HG03045 (cell line): ENCODE data around the gene SERTAD4.
"Not testable (repeated sequence)": the region's sequence is repeated elsewhere in the genome, so short reads cannot be mapped to it uniquely, and the experiment has no call there.

Source experiments
- ATAC-seq: cut with Tn5 transposase; IDR thresholded peaks from one replicate; pipeline ENCODE4 v1.9.1; 2021; ENCODE audit warnings: mild to moderate bottlenecking, moderate library complexity; ENCODE audit not compliant: unreplicated experiment

The SERTAD4 gene

DNA sequence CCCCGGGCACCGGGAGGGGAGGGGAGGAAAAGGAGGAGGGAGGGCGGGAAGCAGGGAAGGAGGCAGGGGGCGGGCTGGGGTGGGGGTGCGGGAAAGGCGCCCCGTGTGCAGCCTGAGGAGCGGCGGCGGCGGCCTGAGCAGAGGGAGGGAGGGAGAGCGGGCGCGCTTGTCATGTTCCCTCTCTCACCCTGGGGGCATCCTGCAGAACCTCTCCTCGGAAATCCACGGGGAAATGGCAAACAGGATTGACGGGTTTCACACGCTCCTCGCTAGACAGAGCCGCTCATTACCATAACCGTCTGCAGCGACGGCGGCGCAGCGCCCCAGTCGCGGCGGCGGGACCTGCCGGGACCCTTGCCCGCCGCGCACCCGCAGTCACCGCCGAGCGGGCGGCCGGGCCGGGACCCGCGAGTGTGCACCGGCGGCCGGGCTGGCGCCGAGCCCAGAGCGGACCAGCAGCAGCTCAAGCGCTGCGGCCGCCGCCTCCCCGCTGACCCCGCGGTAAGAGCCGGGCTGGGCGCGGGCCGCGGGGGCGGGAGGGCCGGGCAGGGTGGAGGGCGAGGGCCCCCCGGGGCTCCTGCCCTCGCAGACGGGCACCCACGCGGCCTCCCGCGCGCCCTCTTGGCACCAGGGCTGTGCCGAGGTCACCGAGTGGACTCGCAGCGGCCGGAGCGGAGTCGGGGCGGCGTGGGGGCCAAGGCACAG is at the start of gene SERTAD4:
TSS of gene SERTAD4 (plus strand) at position 286 of the 705 bp plus-strand sequence. CDS start 5,165 bp downstream, outside the sequence.
- ATAC-seq: no peak

DNA sequence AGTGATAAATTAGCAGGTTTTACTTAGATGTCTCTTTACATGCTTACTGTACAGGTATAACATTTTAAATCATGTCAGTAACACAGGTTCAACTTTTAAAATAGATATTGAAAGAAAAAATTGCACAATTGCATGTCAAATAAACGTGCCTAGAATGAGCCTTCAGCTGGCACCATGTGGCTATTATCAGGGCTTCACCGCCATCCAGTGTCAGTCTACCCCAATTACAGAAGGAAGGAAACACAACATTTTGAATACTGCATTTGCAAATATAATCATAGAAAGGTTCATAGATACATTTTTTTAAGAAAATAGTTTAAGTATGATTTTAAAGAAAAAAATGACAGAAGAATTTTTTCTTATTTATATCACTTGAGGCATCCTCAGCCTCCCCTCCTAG is 47.5 kb upstream of the SERTAD4 start:
- no peak for ATAC-seq

DNA sequence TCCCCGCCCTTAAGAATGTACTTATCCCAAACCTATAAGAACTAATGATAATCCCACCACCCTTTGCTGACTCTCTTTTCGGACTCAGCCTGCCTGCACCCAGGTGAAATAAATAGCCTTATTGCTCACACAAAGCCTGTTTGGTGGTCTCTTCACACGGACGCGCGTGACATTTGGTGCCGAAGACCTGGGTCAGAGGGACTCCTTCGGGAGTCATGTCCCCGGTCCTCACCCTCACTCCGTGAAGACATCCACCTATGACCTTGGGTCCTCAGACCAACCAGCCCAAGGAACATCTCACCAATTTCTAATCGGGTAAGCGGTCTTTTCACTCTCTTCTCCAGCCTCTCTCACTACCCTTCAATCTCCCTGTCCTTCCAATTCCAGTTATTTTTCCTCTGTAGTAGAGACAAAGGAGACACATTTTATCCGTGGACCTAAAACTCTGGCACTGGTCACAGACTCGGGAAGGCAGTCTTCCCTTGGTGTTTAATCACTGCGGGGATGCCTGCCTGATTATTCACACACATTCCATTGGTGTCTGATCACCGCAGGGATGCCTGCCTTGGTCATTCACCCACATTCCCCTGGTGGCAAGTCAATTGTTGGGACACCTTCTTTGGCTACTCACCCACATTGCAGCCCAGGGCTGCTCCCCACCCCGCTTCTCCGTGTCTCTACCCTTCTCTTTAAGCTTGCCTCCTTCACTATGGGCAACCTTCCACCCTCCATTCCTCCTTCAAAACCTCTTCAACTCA is 44.6 kb upstream of the SERTAD4 start:
- not testable (repeated sequence) for ATAC-seq

DNA sequence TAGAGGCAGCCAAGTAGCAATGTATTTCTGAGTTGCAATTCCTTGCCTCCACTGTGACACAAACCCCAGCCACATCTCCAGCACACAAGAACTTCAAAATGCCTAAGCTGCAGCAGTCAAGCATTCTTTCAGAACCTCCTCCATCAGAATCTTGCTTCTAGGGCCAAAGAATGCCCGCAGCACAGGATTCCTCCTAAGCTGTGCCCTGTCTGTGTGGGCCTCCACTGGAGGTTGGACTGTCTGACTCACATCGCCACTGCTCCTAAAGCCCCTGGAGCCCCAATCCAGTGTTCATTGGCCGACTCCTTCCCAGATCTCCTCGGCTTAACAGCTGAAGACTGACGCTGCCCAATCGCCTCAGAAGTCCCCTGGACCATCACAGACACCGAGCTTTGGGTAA is 43.2 kb upstream of the SERTAD4 start:
- ATAC-seq: no peak

DNA sequence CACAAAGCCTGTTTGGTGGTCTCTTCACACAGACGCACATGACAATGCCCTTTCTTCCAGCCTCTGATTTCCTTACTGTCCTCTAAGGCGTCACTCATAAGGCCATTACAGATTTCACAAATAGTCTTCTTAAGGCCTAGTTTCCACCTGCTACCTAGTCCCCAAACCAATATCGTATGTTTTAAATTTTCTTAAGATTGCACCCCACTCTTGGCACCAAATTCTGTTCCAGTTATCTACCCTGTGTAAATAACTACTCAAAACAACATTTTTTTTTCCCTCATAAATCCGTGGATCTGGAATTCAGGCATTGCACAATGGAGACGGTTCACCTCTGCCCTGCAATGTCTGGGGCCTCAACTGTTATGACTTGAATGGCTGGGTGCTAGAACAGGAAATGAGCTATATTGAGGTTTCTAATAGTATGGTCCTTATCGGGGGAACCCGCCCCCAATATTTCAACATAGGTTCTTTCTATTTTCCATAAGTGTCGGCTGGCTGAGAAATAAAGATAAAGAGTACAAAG is 36.9 kb upstream of the SERTAD4 start:
- no peak for ATAC-seq

DNA sequence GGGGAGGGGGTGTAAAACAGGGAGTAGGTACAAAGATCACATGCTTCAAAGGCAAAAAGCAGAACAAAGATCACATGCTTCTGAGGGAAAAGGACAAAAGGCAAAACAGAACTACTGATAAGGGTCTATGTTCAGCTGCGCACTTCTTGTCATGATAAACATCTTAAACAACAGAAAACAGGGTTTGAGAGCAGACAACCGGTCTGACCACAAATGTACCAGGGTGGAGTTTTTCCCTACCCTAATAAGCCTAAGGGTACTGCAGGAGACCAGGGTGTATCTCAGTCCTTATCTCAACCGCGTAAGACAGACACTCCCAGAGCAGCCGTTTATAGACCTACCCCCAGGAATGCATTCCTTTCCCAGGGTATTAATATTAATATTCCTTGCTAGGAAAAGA is 36.3 kb upstream of the SERTAD4 start:
- ATAC-seq: not testable (repeated sequence)

DNA sequence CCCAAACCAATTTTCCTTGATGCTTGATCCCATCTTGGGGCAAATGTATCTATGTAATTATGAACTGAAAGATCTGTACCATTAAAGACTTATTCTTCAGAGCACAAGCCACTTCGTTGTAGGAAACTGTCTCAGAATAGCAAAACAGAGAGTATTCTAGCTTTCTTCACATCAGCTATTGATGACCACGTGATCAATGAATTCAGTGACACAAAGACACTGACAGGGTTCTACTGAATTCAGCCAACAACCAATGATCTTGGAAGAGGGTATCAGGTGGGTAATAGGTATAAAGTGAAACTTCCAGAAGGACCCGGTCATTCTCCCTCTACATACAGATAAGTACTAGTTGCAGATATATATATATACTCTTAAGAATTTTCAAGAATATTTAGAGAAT is 33.8 kb upstream of the SERTAD4 start:
- ATAC-seq: no peak

DNA sequence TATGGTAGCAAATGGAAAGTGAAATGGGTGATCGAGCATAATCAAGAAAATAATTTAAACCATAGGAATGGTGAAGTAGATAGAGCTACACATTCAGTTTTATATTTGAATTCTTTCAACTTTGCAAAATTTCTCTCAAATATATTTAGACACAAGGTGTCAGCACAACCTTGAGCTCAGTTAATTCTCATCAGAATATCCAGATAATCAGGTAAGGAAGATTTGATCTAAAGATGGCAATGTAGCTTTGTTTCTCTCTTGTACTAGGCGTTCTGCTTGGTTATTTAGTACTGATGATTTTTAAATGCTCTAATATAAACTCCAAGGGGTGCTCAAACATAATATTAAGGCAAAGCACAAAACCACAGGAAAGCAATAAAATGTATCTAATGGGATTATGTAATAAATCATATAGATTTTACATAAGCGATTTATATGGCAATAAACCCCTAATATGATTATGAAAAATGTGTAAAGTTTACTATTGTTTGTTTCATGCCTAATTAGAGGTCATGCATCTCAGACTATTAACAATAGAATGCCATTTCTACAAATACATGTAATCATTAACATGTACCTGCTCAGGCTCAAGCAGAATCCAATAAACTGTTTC is 32.4 kb upstream of the SERTAD4 start:
- no peak for ATAC-seq

DNA sequence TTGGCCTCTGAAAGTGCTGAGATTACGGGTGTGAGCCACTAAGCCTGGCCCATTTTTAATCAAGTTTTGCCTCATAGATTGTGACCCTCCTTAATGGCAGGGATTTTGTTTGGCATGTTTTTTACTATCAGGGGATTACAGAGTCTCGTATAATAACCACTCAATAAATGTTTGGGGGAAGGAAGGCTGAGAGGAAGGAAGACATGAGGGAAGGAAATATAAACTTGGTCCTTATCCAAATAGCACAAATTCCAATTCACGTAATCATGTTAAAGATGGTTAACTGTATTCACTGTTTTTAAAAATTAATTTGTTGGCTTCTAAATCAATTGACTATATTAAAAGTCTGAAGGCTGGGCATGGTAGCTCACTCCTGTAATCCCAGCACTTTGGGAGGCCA is 30.9 kb upstream of the SERTAD4 start:
- ATAC-seq: no peak

DNA sequence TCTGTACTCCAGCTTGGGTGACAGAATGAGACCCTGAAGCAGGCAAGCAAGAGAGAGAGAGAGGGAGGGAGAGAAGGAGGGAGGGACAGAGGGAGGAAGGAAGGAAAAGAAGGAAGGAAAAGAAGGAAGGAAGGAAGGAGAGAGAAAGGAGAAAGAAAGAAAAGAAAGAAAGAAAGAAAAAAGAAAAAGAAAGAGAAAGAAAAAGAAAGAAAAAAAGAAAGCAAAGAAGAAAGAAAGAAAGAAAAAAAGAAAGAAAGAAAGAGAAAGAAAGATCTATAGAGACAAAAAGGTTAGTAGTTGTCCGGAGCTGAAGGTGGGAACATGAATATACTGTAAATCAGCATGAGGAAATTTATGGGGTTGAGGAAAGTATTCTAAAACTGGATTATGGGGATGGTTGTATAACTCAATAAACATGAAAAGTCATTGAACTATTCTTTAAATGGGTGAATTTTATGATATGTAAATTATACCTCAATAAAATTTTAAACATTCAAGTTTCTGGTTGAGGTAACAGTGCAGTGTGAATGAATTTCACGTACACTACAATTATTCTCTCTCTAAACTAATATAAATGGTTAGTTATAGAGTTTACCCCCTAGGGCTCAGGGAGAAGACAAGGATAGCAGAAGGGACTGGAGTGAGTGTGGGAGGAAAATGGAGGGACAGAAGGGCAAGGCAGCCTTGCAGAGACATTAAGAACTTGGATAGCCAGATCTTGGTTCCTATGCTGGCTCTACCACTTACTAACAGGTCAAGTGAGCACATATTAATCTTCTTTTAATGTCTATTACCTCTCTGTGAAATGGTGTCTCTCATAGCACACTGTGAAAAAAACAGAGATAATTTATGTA is 24.8 kb upstream of the SERTAD4 start:
- ATAC-seq: no peak

DNA sequence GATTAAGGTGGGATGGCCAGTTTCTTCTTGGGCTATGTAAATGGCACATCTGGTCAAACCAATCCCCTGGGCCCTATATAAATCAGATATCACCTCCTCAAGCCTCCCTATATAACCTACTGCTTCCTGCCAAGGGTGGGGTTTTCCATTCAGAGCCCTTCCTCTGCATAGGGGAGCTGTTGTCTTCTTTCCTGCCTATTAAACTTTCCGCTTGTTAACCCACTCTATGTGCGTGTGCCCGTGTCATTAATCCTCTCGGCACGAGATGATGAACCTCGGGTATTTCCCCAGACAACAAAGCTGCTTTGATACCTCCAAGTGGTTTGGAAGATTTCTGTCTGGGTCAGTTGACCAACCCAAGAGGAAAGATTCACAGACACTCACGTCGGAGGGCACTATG is 19.3 kb upstream of the SERTAD4 start:
- no peak for ATAC-seq

DNA sequence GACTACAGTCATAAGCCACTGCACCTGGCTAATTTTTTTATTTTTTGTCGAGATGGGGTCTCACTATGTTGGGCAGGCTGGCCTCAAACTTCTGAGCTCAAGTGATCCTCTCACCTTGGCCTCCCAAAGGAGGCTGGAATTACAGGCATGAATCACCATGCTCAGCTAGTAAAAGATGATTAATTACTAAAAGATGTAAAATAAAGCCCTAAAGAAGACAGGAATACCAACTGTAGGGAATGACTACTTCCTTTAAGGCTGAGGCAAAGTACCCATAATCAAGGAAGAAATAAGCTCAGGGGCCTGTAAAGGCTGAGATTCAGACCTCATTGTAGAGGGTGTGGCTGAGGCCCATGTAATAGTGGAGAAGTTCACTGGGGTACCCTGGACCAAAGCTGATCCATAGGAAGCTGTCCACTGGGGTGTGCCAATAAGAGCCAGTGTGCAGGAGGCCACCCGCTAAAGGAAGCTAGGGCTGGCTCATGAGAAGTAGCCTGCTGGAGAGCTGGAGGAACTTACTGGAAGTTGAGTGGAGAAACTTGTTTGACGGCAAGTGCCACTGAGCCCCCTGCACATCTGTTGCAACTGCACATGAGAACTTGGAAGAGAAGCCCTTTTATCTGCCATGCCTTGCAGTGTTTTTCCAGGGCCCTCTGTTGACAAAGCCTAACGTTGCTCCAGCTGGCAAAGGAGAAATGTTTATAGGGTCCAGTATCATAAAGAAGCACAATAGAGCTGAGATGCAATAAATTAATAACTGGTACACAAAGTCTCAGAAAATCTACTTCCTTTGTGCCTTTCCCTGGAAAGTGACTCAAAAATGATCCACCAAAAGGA is 17.8 kb upstream of the SERTAD4 start:
- ATAC-seq: no peak

DNA sequence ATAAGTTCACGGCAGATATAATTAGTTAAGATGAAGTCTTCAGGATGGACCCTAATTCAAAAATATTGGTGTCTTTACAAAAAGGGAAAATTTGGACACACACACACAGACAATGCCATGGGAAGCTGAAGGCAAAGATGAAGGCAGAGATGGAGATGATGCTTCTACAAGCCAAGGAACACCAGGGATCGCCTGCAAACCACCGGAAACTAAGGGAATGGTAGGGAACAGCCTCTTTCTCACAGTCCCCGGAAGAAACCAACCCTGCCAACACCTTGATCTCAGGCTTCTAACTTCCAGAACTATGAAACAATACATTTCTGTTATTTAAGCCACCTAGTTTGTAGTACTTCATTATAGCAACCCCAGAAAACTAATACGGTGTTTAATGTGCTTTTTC is 15.1 kb upstream of the SERTAD4 start:
- ATAC-seq: no peak

DNA sequence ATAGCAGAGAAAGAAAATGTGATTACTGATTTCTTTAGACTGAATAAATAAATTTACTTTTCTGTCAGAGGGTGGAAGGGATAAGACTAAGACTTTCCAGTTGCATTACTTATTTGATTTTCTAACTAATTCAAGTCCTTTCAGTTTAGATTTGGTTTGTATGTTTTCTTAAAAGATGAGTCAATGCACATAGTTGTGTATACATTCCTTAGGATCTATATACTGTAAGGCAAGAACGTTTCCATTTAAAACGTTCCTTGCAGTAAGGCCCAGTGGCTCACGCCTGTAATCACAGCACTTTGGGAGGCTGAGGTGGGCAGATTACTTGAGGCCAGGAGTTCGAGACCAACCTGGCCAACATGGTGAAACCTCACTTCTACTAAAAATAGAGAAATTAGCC is 14.5 kb upstream of the SERTAD4 start:
- no peak for ATAC-seq

DNA sequence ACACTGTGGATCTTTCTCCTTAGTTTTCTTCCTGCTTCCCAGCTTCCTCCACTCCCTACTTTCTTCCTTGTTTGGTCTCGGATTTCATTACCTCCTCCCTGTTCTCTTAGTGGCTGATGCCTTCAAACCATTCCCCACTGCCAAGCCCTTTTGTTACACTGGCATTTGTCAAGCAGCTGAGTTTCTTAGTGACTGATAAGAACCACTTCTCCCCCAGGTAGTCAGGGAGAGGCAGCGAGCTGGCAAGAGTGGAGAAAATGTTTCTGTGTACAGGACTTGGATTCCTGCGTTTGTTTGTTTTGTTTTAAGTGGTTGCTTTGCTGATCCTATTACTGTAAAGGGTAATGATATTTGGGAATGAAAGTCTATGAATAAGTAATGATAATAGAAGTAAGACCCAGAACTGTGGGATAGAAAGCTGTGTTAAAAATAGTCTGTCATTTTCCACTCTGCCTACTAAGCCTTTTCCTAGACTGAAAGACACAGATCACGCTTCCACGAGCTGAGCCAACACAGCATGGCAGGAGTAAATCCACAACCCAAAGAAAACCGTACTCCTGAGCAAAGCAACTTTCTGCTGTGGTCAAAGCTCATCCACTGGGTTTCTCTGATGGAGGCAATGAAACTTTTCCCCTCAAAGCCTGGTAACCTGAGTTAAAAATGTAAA is 10.1 kb upstream of the SERTAD4 start:
- ATAC-seq: no peak

DNA sequence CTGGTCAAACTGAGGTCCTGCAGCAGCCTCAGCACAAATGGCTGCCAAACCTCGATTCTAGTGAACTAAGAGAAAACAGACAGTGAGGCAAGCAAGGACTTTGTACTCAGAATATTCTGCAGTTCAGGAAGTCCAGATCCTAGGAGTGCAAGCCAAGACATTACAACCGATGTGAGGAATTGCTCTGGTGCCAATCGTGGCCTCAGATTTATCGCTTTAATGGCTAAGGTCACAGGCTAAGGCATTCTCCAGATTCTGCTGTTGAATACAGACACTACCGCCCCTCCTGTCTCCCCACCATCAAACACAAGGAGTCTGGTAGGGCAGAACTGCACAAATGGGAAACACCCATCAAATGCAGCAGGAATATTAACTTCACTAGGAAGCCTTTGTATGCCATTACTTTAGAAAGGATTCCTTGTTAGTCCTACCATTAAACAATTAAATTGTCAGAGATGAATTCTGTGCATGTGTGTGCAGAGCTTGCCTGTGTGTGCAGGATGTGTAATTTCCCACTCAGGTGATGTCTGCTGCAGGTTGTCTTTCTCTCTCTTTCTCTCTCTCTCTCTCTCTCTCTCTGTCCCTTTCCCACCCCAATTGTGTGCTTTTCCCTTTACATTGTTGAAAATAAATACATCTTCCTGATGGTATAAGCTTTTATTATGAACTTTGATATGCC is 9.2 kb upstream of the SERTAD4 start:
- no peak for ATAC-seq

DNA sequence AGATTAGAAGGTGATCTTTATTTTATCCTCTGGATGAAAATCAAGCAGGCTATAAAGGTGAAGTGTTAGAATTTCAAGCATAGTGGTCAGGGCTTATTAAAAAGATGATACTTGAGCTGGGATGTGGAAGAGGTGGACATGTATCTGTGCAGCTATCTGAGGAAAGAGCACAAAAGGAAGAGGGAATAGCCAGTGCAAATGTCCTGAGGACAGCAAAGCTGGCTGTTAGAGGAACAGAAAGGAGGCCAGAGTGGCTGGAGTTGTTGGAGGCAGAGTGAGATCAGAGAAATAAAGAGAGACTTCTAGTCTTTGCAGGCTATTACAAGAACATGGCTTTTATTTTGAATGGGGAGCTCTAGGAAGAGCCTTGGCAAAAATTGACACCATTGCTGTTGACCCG is 4.4 kb upstream of the SERTAD4 start:
- no peak for ATAC-seq

DNA sequence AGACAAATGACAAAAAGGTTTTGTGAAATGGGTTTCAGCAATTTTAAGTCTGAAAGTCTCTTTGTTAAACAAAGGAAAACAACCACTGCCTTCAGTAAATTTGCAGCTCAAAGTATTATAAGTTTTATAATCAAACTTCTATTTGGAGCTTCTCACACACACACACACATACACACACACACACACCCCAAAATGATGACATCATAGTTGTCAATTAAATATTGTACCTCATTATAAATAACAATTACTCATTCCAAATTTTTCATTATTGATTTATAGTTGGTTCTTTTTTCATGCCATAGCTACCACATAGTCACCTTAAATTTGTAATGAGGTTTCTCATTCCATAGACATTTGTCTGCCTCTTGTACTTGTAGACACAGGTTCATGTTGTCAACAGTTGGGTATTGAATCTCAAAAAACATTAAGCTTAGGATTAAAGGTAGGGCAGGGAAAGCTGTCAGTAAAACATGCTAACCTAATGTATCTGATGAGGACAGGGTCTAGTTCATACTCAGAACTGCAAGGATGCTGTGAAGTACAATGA is 2.4 kb upstream of the SERTAD4 start:
- no peak for ATAC-seq
